ENCODE measurements around the gene CAMSAP1.

DNA sequence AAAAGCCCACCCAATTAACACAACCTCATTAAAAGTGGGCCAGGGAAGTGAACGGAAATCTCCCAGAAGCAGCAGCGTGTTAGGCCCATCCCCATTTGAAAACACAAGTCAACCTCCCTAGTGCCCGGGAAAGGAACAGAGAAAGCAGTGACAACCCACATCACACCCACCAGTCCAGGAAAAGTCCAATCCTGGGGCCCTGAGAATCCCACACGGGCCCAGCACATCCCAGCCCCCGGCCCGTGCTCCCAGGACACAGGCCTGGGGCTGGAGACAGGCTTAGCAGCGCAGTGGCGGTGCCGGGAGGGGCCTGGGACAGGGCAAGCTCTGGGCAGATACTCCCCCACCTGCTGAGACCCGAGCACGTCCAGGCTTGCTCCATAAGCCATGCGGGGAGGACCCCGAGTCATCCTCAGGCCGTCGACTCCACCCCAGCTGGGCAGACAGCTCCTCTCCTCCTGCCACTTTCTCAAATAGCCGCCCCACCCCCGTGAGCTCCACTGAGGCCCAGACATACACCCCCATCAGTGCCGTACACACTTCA is 104.4 kb downstream of the CAMSAP1 start:
- TF ChIP-seq, protein P1, sequence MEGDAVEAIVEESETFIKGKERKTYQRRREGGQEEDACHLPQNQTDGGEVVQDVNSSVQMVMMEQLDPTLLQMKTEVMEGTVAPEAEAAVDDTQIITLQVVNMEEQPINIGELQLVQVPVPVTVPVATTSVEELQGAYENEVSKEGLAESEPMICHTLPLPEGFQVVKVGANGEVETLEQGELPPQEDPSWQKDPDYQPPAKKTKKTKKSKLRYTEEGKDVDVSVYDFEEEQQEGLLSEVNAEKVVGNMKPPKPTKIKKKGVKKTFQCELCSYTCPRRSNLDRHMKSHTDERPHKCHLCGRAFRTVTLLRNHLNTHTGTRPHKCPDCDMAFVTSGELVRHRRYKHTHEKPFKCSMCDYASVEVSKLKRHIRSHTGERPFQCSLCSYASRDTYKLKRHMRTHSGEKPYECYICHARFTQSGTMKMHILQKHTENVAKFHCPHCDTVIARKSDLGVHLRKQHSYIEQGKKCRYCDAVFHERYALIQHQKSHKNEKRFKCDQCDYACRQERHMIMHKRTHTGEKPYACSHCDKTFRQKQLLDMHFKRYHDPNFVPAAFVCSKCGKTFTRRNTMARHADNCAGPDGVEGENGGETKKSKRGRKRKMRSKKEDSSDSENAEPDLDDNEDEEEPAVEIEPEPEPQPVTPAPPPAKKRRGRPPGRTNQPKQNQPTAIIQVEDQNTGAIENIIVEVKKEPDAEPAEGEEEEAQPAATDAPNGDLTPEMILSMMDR (IDR thresholded peaks at IDR 0.05), result no peak
- no peak for TF ChIP-seq POLR2A (IDR thresholded peaks at IDR 0.05)
